Measurements from ENCODE around the gene CFL1.
A peak's percentile ranks its signal among the peaks of the same experiment; 100 is the strongest.
"Not testable (repeated sequence)": the region's sequence is repeated elsewhere in the genome, so short reads cannot be mapped to it uniquely, and the experiment has no call there.

The CFL1 gene

GRCh38 chr11:65857853-65858680, at the start of gene CFL1:
Gene CFL1, minus strand, starts transcription at chr11:65858180. Its CDS starts 81 bp downstream, at chr11:65858099.
- DNase-seq, result peak; percentile 91

GRCh38 chr11:65906602-65907001, 48.6 kb upstream of the CFL1 start:
- no peak for DNase-seq

- no peak for DNase-seq
These were observed 45.7 kb upstream of the CFL1 start for GRCh38 chr11:65903715-65904114.

GRCh38 chr11:65903068-65903481, 45.1 kb upstream of the CFL1 start:
- DNase-seq, result no peak

GRCh38 chr11:65900899-65901180, 42.9 kb upstream of the CFL1 start:
- no peak for DNase-seq

- peak; percentile 72 for DNase-seq
These were observed 42.3 kb upstream of the CFL1 start, which contains the start of gene FOSL1 for GRCh38 chr11:65900125-65900898. Gene FOSL1, minus strand, starts transcription at chr11:65900388. Its CDS starts 49 bp downstream, at chr11:65900339.

GRCh38 chr11:65899356-65900124, 41.6 kb upstream of the CFL1 start:
- no peak for DNase-seq

- no peak for DNase-seq
These were observed 40.8 kb upstream of the CFL1 start for GRCh38 chr11:65898656-65899355.

GRCh38 chr11:65897020-65897471, 39.1 kb upstream of the CFL1 start:
- no peak for DNase-seq

- no peak for DNase-seq
These were observed 38.3 kb upstream of the CFL1 start for GRCh38 chr11:65896034-65896999.

- no peak for DNase-seq
These were observed 37.6 kb upstream of the CFL1 start for GRCh38 chr11:65895482-65895981.

- DNase-seq, result no peak
These were observed 36.1 kb upstream of the CFL1 start for GRCh38 chr11:65894034-65894591.

- no peak for DNase-seq
These were observed 34.8 kb upstream of the CFL1 start for GRCh38 chr11:65892661-65893317.

GRCh38 chr11:65892137-65892540, 34.2 kb upstream of the CFL1 start:
- not testable (repeated sequence) for DNase-seq

- DNase-seq, result no peak
These were observed 33.5 kb upstream of the CFL1 start for GRCh38 chr11:65891219-65892136.

GRCh38 chr11:65890324-65891218, 32.6 kb upstream of the CFL1 start, which contains the start of gene CCDC85B:
Gene CCDC85B, plus strand, starts transcription at chr11:65890673. Its CDS starts 111 bp downstream, at chr11:65890784.
- peak; percentile 87 for DNase-seq

- DNase-seq, result peak; percentile 89
These were observed 30.3 kb upstream of the CFL1 start, which contains the start of gene FIBP for GRCh38 chr11:65888163-65888814. Gene FIBP, minus strand, starts transcription at chr11:65888471. Its CDS starts 53 bp downstream, at chr11:65888418.
